Right lobe of liver (tissue), 6 donors: Measurements from ENCODE around the gene NEDD4L. TPM values are rescaled to one million over a fixed set of nuclear protein-coding genes. Genes with fewer than 3 reads are reported as not detected.

Source experiments
- ATAC-seq, 4 donors: fragments of 200-7000 bp; cut with Tn5 transposase; one replicate each; pipeline ENCODE4 v1.9.1; 2020; ENCODE audit warnings: mild to moderate bottlenecking in 4 of 4, moderate library complexity in 4 of 4
- DNase-seq, 3 donors: peaks; one replicate each; pipeline ENCODE4 v3.0.0-alpha.2; 2020
- H3K27ac ChIP-seq, 3 donors: fragments of 200-600 bp; one replicate each; pipeline ENCODE4 v1.8.0; 2022
- H3K27me3 ChIP-seq, 2 donors: fragments of 200-600 bp; one replicate each; pipeline ENCODE4 v1.8.0; 2022
- H3K36me3 ChIP-seq, 4 donors: fragments of 200-600 bp; sonication (generic) in 1 of 4; one replicate each; pipeline versions ENCODE4 v1.5.1 to v1.8.0; 2017 to 2022; ENCODE audit warnings: control low read depth in 1 of 4
- H3K4me1 ChIP-seq, 4 donors: fragments of 200-600 bp; sonication (generic) in 1 of 4; one replicate each; pipeline versions ENCODE4 v1.5.1 to v1.8.0; 2017 to 2022; ENCODE audit warnings: control low read depth in 1 of 4
- H3K4me3 ChIP-seq, 3 donors: fragments of 200-600 bp; one replicate each; pipeline ENCODE4 v1.8.0; 2022
- H3K9me3 ChIP-seq, 4 donors: fragments of 200-600 bp; sonication (generic) in 1 of 4; one replicate each; pipeline versions ENCODE4 v1.5.1 to v1.8.0; 2017 to 2022; ENCODE audit warnings: control low read depth in 1 of 4
- CTCF ChIP-seq, 4 donors: fragments of 200-600 bp in 3 of 4; fragments of 450-650 bp in 1 of 4; IDR thresholded peaks; one replicate each; pipeline versions ENCODE4 v1.5.1 to v1.8.0; 2016 to 2022; ENCODE audit warnings: antibody characterized with exemption in 4 of 4, mild to moderate bottlenecking in 2 of 4
- POLR2A ChIP-seq: fragments of 450-650 bp; IDR thresholded peaks from one replicate; pipeline ENCODE4 v1.6.1; 2017; ENCODE audit warnings: antibody characterized with exemption, mild to moderate bottlenecking
- WGBS: methylation state at CpG from one replicate; pipeline ENCODE4 v1.1.6; 2018; ENCODE audit warnings: low coverage, low lambda C conversion rate; ENCODE audit not compliant: insufficient coverage; ENCODE audit errors: missing lambda C conversion rate; 5-methylcytosine and 5-hydroxymethylcytosine counted together
- intact Hi-C, 2 donors: fragments of 100-400 bp; cut with DNase I; formaldehyde crosslinking; loops; one replicate each; pipeline versions ENCODE4 v1.11.2 to v1.14.1; 2022
- total RNA-seq, 6 experiments: library from RNA; depleted of rRNA in 2 of 6; stranded (reverse); fragments of >200 nt in 2 of 6; fragmentation: NEBNext Ultra II Directional in 3 of 6; extraction: Animal tissue kit (Norgen Biotek cat#: 25700) in 3 of 6; gene quantifications; one replicate each; pipeline versions ENCODE4 v1.1.0 to v1.2.4, GENCODE V29; 2016 to 2023
- donor health status: DM: no; HTN: yes; CAD: no.
- donor health status: DM: no; HTN: no; CAD: no.
- donor health status: DM: no; HTN: no; CAD: no.
- donor health status: DM: no; HTN: yes; CAD: no.
- donor health status: DM: no; HTN: yes; CAD: no.

NEDD4L gene
- total RNA-seq, 6 experiments from 2014 or later: 21.5 to 41.0 (median 33.2) TPM

GRCh38 chr18:58097121-58097906 is 53.3 kb downstream of the NEDD4L start:
- TF ChIP-seq POLR2A (no peak), CTCF (IDR thresholded peaks at IDR 0.05) (no peak)
- no peaks in the 10 kb centered on the region for H3K27me3 ChIP-seq
- H3K27ac ChIP-seq: peak overlapping the region in 2 of 3 donors; percentile 58 to 65
- DNase-seq (peak; percentile 55 to 85 (median 79)), ATAC-seq (peak; percentile 81 to 96 (median 94))
- intact Hi-C loops: no loop called here
- H3K36me3 ChIP-seq: no peaks in the 10 kb centered on the region
- H3K4me3 ChIP-seq: no peak overlapping the region
- 32% methylated on average over 7 of the region's 8 CpGs for WGBS
- H3K4me1 ChIP-seq: peaks cover 0 to 40% (median 17%) of the 10 kb centered on the region in 4 donors
- H3K9me3 ChIP-seq: no peaks in the 10 kb centered on the region

- no peak overlapping the region for H3K4me3 ChIP-seq
- 89% methylated on average over 5 of the region's 5 CpGs for WGBS
- no peaks in the 10 kb centered on the region for H3K9me3 ChIP-seq
- TF ChIP-seq POLR2A (no peak), CTCF (IDR thresholded peaks at IDR 0.05) (no peak)
- H3K4me1 ChIP-seq: peaks cover 0 to 45% (median 21%) of the 10 kb centered on the region in 4 donors
- H3K27me3 ChIP-seq: no peaks in the 10 kb centered on the region
- peak overlapping the region in 2 of 3 donors; percentile 58 to 65 for H3K27ac ChIP-seq
- intact Hi-C loops: no loop called here
- H3K36me3 ChIP-seq: no peaks in the 10 kb centered on the region
- ATAC-seq (no peak), DNase-seq (no peak)
Measured at GRCh38 chr18:58097907-58098166, 53.8 kb downstream of the NEDD4L start.

GRCh38 chr18:58098706-58099105 is 54.7 kb downstream of the NEDD4L start:
- Histone ChIP-seq H3K4me1 (peaks cover 0 to 52% (median 21%) of the 10 kb centered on the region in 4 donors), H3K27me3 (no peaks in the 10 kb centered on the region), H3K4me3 (no peak overlapping the region), H3K36me3 (no peaks in the 10 kb centered on the region), H3K27ac (no peak overlapping the region), H3K9me3 (no peaks in the 10 kb centered on the region)
- intact Hi-C loops: no loop called here
- DNase-seq: no peak
- TF ChIP-seq CTCF (IDR thresholded peaks at IDR 0.05) (no peak), POLR2A (no peak)
- 86% methylated on average over 3 of the region's 3 CpGs for WGBS
- ATAC-seq: no peak

DNA sequence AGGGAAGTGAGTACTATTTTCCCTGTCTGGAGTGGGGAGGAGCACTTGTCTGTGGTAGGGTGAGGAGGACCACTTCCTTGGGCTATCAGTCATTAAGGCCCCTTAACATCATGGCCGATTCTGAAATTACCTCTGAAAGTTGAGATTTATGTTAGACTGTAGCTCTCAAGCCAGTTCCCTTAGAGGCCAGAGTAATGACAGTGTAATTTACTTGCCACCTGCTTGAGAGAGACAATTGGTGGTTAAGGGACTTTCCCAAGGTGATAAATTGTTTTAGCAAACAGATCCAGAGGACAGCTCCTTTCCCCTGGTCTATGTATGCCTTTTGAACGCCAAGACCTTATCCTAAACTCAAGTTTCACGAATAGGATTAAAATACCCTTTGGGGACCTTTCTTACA is 56.1 kb downstream of the NEDD4L start:
- no peak for TF ChIP-seq CTCF (IDR thresholded peaks at IDR 0.05)
- TF ChIP-seq POLR2A: no peak
- no peak for ATAC-seq
- Histone ChIP-seq H3K27ac (no peak overlapping the region), H3K9me3 (no peaks in the 10 kb centered on the region), H3K4me3 (no peak overlapping the region), H3K4me1 (peaks cover 0 to 53% (median 19%) of the 10 kb centered on the region in 4 donors), H3K36me3 (no peaks in the 10 kb centered on the region), H3K27me3 (no peaks in the 10 kb centered on the region)
- 63% methylated on average over 3 of the region's 3 CpGs for WGBS
- intact Hi-C loops: no loop called here
- no peak for DNase-seq
